ENCODE measurements around the gene WBP1L.

DNA sequence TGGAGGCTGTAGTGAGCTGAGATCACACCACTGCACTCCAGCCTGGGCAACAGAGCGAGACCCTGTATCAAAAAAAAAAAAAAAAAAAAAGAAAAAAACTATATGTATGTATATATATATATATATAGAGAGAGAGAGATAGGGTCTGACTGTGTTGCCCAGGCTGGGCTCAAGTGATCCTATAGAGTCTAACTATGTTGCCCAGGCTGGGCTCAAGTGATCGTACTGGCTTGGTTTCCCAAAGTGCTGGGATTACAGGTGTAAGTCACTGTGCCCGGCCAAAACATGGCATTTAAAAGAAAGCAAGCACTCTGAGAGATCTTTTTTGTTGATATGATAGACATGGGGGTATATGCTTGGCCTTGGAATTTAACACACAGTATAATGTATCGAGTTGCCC lies 73.4 kb downstream of the WBP1L start:
- TF ChIP-seq POLR2A (IDR thresholded peaks at IDR 0.05): no peak
- TF ChIP-seq, protein P1, sequence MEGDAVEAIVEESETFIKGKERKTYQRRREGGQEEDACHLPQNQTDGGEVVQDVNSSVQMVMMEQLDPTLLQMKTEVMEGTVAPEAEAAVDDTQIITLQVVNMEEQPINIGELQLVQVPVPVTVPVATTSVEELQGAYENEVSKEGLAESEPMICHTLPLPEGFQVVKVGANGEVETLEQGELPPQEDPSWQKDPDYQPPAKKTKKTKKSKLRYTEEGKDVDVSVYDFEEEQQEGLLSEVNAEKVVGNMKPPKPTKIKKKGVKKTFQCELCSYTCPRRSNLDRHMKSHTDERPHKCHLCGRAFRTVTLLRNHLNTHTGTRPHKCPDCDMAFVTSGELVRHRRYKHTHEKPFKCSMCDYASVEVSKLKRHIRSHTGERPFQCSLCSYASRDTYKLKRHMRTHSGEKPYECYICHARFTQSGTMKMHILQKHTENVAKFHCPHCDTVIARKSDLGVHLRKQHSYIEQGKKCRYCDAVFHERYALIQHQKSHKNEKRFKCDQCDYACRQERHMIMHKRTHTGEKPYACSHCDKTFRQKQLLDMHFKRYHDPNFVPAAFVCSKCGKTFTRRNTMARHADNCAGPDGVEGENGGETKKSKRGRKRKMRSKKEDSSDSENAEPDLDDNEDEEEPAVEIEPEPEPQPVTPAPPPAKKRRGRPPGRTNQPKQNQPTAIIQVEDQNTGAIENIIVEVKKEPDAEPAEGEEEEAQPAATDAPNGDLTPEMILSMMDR (IDR thresholded peaks at IDR 0.05): no peak
- TF ChIP-seq POLR2AphosphoS5 (IDR thresholded peaks at IDR 0.05; ENCODE audit: insufficient read depth in 1 of 2, low read depth in 1 of 2): no peak

Data from vagina (tissue), 2 donors.